Measurements from ENCODE around the gene HLA-DQB1. TPM values are rescaled to one million over a fixed set of nuclear protein-coding genes. Genes with fewer than 3 reads are reported as not detected.

HLA-DQB1 gene
- total and polyA plus RNA-seq, 2 of the 13 experiments (the other 11 are each of a cell fraction or from before 2014, with no cell fraction given) = not detected

DNA sequence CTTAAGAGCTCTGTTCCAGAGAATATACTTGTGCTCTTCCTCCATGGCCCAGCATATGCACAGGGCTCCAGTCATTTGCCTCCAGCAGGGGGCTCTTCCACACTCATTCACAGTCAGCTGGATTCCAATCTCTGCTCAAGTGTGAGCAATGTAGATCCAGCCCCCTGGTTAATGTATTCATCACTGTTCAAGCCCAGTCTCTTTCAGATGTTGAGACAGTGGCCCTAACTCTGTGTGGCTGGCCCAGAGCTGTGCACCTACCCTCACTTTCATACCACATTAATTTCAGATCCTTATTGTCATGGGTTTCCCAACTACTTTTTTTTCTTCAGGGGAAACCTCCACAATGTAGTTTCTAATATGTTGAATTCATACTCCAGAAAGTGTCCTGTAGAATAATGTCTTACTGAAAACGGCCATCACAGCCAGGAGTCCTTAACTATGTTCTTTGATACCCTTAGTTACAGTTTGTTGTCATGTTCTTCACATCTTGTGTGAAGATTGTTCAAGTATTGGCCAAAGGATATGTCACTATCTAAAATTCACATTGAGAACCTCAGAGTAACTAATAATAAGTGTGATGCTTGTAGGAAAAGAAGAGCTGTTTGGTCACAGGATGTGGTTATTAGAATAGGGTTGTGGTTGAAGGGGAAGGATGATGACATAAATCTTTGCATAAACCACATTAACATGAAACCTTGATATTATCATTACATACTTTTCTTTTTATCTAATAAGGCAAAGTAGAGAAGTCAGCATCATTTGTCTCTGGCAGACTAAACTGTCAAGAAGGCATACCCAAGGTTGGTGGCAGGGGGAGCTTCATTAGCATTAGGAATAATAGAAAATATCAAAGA lies 43.7 kb downstream of the HLA-DQB1 start (continued):
- TF ChIP-seq BORCS8-MEF2B (CRISPR knock-in tag; IDR thresholded peaks at IDR 0.05) (no peak), CTCF (CRISPR knock-in tag; IDR thresholded peaks at IDR 0.05) (peak; percentile 58), HMGXB3 (CRISPR knock-in tag; IDR thresholded peaks at IDR 0.05; ENCODE audit: borderline replicate concordance) (no peak)
- TF ChIP-seq, protein P1, sequence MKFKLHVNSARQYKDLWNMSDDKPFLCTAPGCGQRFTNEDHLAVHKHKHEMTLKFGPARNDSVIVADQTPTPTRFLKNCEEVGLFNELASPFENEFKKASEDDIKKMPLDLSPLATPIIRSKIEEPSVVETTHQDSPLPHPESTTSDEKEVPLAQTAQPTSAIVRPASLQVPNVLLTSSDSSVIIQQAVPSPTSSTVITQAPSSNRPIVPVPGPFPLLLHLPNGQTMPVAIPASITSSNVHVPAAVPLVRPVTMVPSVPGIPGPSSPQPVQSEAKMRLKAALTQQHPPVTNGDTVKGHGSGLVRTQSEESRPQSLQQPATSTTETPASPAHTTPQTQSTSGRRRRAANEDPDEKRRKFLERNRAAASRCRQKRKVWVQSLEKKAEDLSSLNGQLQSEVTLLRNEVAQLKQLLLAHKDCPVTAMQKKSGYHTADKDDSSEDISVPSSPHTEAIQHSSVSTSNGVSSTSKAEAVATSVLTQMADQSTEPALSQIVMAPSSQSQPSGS (CRISPR knock-in tag; IDR thresholded peaks at IDR 0.05) = no peak

Measured in HepG2 (cell line).